HCT116 (cell line): Measurements from ENCODE around the gene HIVEP2. TPM values are rescaled to one million over a fixed set of nuclear protein-coding genes. Genes with fewer than 3 reads are reported as not detected.

ENCODE experiments used
- ATAC-seq: fragments of 200-7000 bp; cut with Tn5 transposase; 2 replicates; pipeline ENCODE4 v1.9.1; 2020; ENCODE audit warnings: mild to moderate bottlenecking, moderate library complexity
- BruUV-seq: library from RNA; stranded (reverse); fragments of 400-500 nt; replicated peaks from 2 replicates; lab custom pipeline; 2021; lab: Mats Ljungman, UMichigan
- CTCF ChIA-PET: fragments of 300-600 bp; sonication (Branson Sonifier 250); formaldehyde crosslinking; loops from one replicate; lab custom pipeline; 2021; ENCODE audit warnings: antibody characterized with exemption; lab: Charles Lee
- POLR2A ChIA-PET: fragments of 300-600, 350-600 bp; sonication (Branson Sonifier 250); formaldehyde crosslinking; loops from one replicate; lab custom pipeline; 2021; ENCODE audit warnings: antibody characterized with exemption; lab: Charles Lee
- RAD21 ChIA-PET, 2 experiments: fragments of 300-600 bp; sonication (Branson Sonifier 250); formaldehyde crosslinking; loops; one replicate each; lab custom pipeline; 2023; ENCODE audit warnings: low total read pairs in 2 of 2; ENCODE audit not compliant: uncharacterized antibody in 2 of 2, unreplicated experiment in 2 of 2, low non-redundant PET in 1 of 2; lab: Charles Lee
- DNase-seq: peaks from one replicate; pipeline ENCODE4 v3.0.0-alpha.2; 2010; ENCODE audit warnings: low read depth, low spot score
- H2AFZ ChIP-seq: fragments of 200-600 bp; shearing (Covaris generic), sonication (generic); 2 replicates; pipeline ENCODE4 v1.6.1; 2017; ENCODE audit warnings: low read depth, mixed run types, mixed read lengths, antibody characterized with exemption, low read length; ENCODE audit not compliant: poor library complexity, severe bottlenecking
- H3K27ac ChIP-seq: 2 replicates; pipeline ENCODE4 v1.5.1; 2012; ENCODE audit warnings: low read depth, low read length
- H3K27me3 ChIP-seq: fragments of 200-600 bp; sonication (generic); 2 replicates; pipeline ENCODE4 v1.6.1; 2016; ENCODE audit warnings: mixed run types, low read length, mixed read lengths; ENCODE audit not compliant: insufficient read depth
- H3K36me3 ChIP-seq, 2 experiments: fragments of 200-500 bp in 1 of 2; fragments of 200-600 bp in 1 of 2; sonication (Bioruptor generic) in 1 of 2; sonication (generic) in 1 of 2; 2 replicates each; pipeline versions ENCODE4 v1.5.1 to v1.6.1; 2014 to 2016; ENCODE audit warnings: low read length in 2 of 2, inconsistent platforms in 1 of 2, mixed read lengths in 1 of 2, mixed run types in 1 of 2; ENCODE audit not compliant: insufficient read depth in 2 of 2, control insufficient read depth in 1 of 2
- H3K4me1 ChIP-seq, 2 experiments: fragments of 200-600 bp in 1 of 2; sonication (generic) in 1 of 2; 2 replicates each; pipeline versions ENCODE4 v1.5.1 to v1.6.1; 2012 to 2017; ENCODE audit warnings: low read length in 2 of 2, inconsistent platforms in 1 of 2, mild to moderate bottlenecking in 1 of 2, mixed read lengths in 1 of 2, mixed run types in 1 of 2, moderate library complexity in 1 of 2; ENCODE audit not compliant: insufficient read depth in 2 of 2, control insufficient read depth in 1 of 2
- H3K4me2 ChIP-seq: fragments of 200-600 bp; sonication (generic); 2 replicates; pipeline ENCODE4 v1.6.1; 2017; ENCODE audit warnings: mixed run types, low read length, mixed read lengths
- H3K4me3 ChIP-seq, 2 experiments: fragments of 200-600 bp in 1 of 2; sonication (generic) in 1 of 2; replicated peaks in 1 of 2; 2 replicates each; pipeline ENCODE4 v1.5.1; 2011 to 2016; ENCODE audit warnings: low read length in 2 of 2, control low read depth in 1 of 2, low read depth in 1 of 2, mild to moderate bottlenecking in 1 of 2, mixed read lengths in 1 of 2, mixed run types in 1 of 2
- H3K79me2 ChIP-seq: fragments of 200-600 bp; sonication (generic); 2 replicates; pipeline ENCODE4 v1.6.1; 2017; ENCODE audit warnings: mild to moderate bottlenecking, mixed run types, low read length, moderate library complexity, mixed read lengths; ENCODE audit not compliant: insufficient read depth
- H3K9ac ChIP-seq: fragments of 200-600 bp; sonication (generic); 2 replicates; pipeline ENCODE4 v1.6.1; 2016; ENCODE audit warnings: low read length, mixed read lengths
- H3K9me2 ChIP-seq: fragments of 200-600 bp; sonication (generic), shearing (Covaris generic); 2 replicates; pipeline ENCODE4 v1.6.1; 2017; ENCODE audit warnings: mixed run types, mild to moderate bottlenecking, moderate library complexity; ENCODE audit not compliant: insufficient read depth
- H3K9me3 ChIP-seq, 2 experiments: fragments of 200-500 bp in 1 of 2; fragments of 200-600 bp in 1 of 2; sonication (Bioruptor generic) in 1 of 2; sonication (generic) in 1 of 2; 2 replicates each; pipeline ENCODE4 v1.6.1; 2014 to 2017; ENCODE audit warnings: low read length in 2 of 2, mixed read lengths in 2 of 2, inconsistent platforms in 1 of 2, low read depth in 1 of 2, mild to moderate bottlenecking in 1 of 2, mixed run types in 1 of 2, moderate library complexity in 1 of 2; ENCODE audit not compliant: control insufficient read depth in 1 of 2, insufficient read depth in 1 of 2
- H4K20me1 ChIP-seq: fragments of 200-600 bp; sonication (generic), shearing (Covaris generic); 2 replicates; pipeline ENCODE4 v1.6.1; 2017; ENCODE audit warnings: mixed run types, mild to moderate bottlenecking, moderate library complexity; ENCODE audit not compliant: insufficient read depth
- RAD21 ChIP-seq: IDR thresholded peaks from 2 replicates; pipeline ENCODE4 v1.6.1; 2012; ENCODE audit warnings: low read depth, mild to moderate bottlenecking
- intact Hi-C: fragments of 100-400 bp; cut with micrococcal nuclease; formaldehyde crosslinking; loops from 2 replicates; pipeline ENCODE4 v1.10.0; 2022
- total RNA-seq: library from RNA; stranded (reverse); gene quantifications from one replicate; pipeline ENCODE4 v1.2.1, GENCODE V29; 2021; ENCODE audit not compliant: unreplicated experiment
- TF ChIP-seq, protein P1 (sequence below): IDR thresholded peaks from 2 replicates; pipeline ENCODE4 v1.6.1; 2011; ENCODE audit warnings: mild to moderate bottlenecking, low read length, moderate library complexity; ENCODE audit not compliant: insufficient replicate concordance; ENCODE audit errors: extremely low read depth
- TF ChIP-seq, protein P2 (sequence below), 3 experiments: fragments of 200-600 bp in 1 of 3; sonication (generic) in 1 of 3; IDR thresholded peaks in 2 of 3; conservative IDR thresholded peaks in 1 of 3; 2 replicates each; pipeline ENCODE4 v1.5.1; 2012 to 2017; ENCODE audit warnings: low read depth in 2 of 3, low read length in 2 of 3, antibody characterized with exemption in 1 of 3, borderline replicate concordance in 1 of 3, control low read depth in 1 of 3, mild to moderate bottlenecking in 1 of 3, mixed read lengths in 1 of 3, mixed run types in 1 of 3, moderate library complexity in 1 of 3; ENCODE audit not compliant: insufficient read depth in 1 of 3

The HIVEP2 gene
- total RNA-seq, 1 experiment from 2014 or later = 8.1 TPM

DNA sequence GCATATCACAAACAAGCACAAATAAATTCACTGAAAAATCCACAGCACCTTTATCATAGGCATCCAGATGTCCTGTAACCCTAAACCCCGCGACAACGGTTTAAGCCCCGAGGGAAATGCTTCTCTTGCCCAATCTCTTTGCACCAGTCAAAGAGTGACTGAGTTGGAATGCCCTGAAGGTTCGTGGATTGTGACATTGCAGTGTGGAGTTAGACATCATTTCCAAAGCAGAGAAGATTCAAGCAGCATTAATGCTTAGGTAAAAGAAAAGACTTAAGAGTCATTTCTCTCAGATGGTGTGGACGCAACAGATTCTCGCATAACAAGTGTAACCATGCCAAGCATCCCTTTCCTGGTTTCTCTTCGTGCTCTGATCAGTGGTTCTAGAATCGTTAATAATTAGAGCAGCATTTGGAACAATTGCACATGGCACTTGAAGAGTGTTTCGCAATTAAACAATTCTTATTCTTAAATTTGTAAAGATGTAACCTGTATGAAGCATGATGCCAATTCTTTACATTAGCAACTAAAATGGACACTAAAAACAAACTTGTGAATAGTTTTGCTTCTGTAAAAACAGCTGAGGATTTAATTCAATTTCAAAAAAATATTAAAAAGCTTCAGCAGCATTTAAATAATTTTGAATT, 121.6 kb downstream of the HIVEP2 start:
- Histone ChIP-seq H2AFZ (no peak overlapping the region), H3K9ac (no peak overlapping the region), H3K36me3 (no peaks in the 10 kb centered on the region), H3K27me3 (no peaks in the 10 kb centered on the region), H3K9me2 (no peaks in the 10 kb centered on the region), H4K20me1 (no peaks in the 10 kb centered on the region), H3K79me2 (no peaks in the 10 kb centered on the region), H3K4me3 (no peak overlapping the region), H3K9me3 (no peaks in the 10 kb centered on the region), H3K27ac (no peak overlapping the region), H3K4me2 (no peak overlapping the region), H3K4me1 (peaks cover 0 to 6% of the 10 kb centered on the region in 2 experiments; a peak in 1 of 4 replicates)
- TF ChIP-seq, protein P1, sequence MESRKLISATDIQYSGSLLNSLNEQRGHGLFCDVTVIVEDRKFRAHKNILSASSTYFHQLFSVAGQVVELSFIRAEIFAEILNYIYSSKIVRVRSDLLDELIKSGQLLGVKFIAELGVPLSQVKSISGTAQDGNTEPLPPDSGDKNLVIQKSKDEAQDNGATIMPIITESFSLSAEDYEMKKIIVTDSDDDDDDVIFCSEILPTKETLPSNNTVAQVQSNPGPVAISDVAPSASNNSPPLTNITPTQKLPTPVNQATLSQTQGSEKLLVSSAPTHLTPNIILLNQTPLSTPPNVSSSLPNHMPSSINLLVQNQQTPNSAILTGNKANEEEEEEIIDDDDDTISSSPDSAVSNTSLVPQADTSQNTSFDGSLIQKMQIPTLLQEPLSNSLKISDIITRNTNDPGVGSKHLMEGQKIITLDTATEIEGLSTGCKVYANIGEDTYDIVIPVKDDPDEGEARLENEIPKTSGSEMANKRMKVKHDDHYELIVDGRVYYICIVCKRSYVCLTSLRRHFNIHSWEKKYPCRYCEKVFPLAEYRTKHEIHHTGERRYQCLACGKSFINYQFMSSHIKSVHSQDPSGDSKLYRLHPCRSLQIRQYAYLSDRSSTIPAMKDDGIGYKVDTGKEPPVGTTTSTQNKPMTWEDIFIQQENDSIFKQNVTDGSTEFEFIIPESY = no peak
- CTCF ChIA-PET = interaction anchor here (0.7 to 1.1 kb wide), 3 partner anchors 12 to 349 kb away, joined by 3 to 4 read pairs (median 3); no protein-coding TSS in a partner anchor
- BruUV-seq = no TSS peak
- DNase-seq (no peak), ATAC-seq (no peak)
- intact Hi-C loops = no loop called here
- RAD21 ChIA-PET = no interaction called here
- POLR2A ChIA-PET = no interaction called here

DNA sequence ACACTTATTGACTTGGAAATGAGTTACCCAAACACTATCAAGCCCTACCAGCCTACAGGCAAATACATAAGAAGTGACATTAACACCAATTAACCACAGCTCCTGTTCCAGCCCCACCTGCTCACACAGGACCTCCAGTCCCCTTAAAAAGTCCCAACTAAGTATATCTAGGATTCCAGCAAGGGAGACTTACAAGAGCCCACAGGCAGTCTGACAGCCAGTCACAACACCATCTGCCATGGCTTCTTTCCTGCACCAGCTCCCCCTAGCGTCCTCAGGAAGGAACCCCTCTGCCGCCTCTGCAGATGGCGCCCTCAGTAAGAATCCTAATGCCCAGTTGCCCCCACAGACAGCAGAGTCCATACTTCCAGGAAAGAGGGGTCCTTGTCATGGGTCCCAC, 122.1 kb downstream of the HIVEP2 start:
- RAD21 ChIA-PET = no interaction called here
- ATAC-seq (peak; percentile 86), DNase-seq (no peak)
- no peaks in the 10 kb centered on the region for H3K79me2 ChIP-seq
- POLR2A ChIA-PET = no interaction called here
- BruUV-seq = no TSS peak
- peak; percentile 40 for TF ChIP-seq RAD21
- TF ChIP-seq, protein P1 = no peak
- TF ChIP-seq, protein P2, sequence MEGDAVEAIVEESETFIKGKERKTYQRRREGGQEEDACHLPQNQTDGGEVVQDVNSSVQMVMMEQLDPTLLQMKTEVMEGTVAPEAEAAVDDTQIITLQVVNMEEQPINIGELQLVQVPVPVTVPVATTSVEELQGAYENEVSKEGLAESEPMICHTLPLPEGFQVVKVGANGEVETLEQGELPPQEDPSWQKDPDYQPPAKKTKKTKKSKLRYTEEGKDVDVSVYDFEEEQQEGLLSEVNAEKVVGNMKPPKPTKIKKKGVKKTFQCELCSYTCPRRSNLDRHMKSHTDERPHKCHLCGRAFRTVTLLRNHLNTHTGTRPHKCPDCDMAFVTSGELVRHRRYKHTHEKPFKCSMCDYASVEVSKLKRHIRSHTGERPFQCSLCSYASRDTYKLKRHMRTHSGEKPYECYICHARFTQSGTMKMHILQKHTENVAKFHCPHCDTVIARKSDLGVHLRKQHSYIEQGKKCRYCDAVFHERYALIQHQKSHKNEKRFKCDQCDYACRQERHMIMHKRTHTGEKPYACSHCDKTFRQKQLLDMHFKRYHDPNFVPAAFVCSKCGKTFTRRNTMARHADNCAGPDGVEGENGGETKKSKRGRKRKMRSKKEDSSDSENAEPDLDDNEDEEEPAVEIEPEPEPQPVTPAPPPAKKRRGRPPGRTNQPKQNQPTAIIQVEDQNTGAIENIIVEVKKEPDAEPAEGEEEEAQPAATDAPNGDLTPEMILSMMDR (IDR thresholded peaks at IDR 0.05 in 2 of 3, conservative IDR thresholded peaks at IDR 0.05 in 1 of 3; ENCODE audit: borderline replicate concordance in 1 of 3, insufficient read depth in 1 of 3, low read depth in 2 of 3, low read length in 2 of 3) = peak; percentile 57 to 61 (median 59); a peak in 5 of 6 replicates
- H3K9ac ChIP-seq = no peak overlapping the region
- CTCF ChIA-PET = interaction anchor here (0.7 to 1.0 kb wide), 2 partner anchors 13 to 15 kb away, joined by 3 to 4 read pairs; no protein-coding TSS in a partner anchor
- H2AFZ ChIP-seq = no peak overlapping the region
- H3K4me2 ChIP-seq = no peak overlapping the region
- H4K20me1 ChIP-seq = no peaks in the 10 kb centered on the region
- H3K4me3 ChIP-seq = no peak overlapping the region
- H3K9me3 ChIP-seq = no peaks in the 10 kb centered on the region
- H3K27ac ChIP-seq = no peak overlapping the region
- peaks cover 0 to 6% of the 10 kb centered on the region in 2 experiments; a peak in 1 of 4 replicates for H3K4me1 ChIP-seq
- no peaks in the 10 kb centered on the region for H3K9me2 ChIP-seq
- no peaks in the 10 kb centered on the region for H3K27me3 ChIP-seq
- intact Hi-C loops = no loop called here
- H3K36me3 ChIP-seq = no peaks in the 10 kb centered on the region
